Loucy (cell line): ENCODE data around the gene LIN9.

Experiments
- CTCF ChIP-seq: fragments of 200-600 bp; sonication (generic); conservative IDR thresholded peaks from 2 replicates; pipeline ENCODE4 v1.5.1; 2014; ENCODE audit warnings: mild to moderate bottlenecking, antibody characterized with exemption, low read length
- EZH2phosphoT487 ChIP-seq: fragments of 200-600 bp; IDR thresholded peaks from 2 replicates; pipeline ENCODE4 v1.6.1; 2018; ENCODE audit warnings: antibody characterized with exemption, mild to moderate bottlenecking, moderate library complexity, borderline replicate concordance

- TF ChIP-seq CTCF = no peak
- TF ChIP-seq EZH2phosphoT487 = no peak
These were observed 1.2 kb upstream of the LIN9 start for GRCh38 chr1:226310245-226310540.
